B cell (primary cell): ENCODE measurements around the gene RNLS. TPM values are rescaled to one million over a fixed set of nuclear protein-coding genes. Genes with fewer than 3 reads are reported as not detected.

Experiments used
- ATAC-seq: fragments of 200-7000 bp; cut with Tn5 transposase; one replicate; pipeline ENCODE4 v1.10.0; 2021; ENCODE audit warnings: low read depth, mild to moderate bottlenecking, moderate number of reproducible peaks, moderate library complexity
- CTCF ChIA-PET: fragments of 350-600 bp; sonication (Branson Sonifier 250); formaldehyde crosslinking; loops from one replicate; lab custom pipeline; 2021; ENCODE audit warnings: antibody characterized with exemption, inconsistent platforms; lab: Charles Lee
- POLR2A ChIA-PET: fragments of 350-600 bp; sonication (Branson Sonifier 250); formaldehyde crosslinking; loops from one replicate; lab custom pipeline; 2021; ENCODE audit warnings: antibody characterized with exemption; lab: Charles Lee
- DNase-seq: peaks from one replicate; pipeline ENCODE4 v3.0.0; 2013
- H2AFZ ChIP-seq: 2 replicates; pipeline ENCODE4 v1.6.1; 2012; ENCODE audit warnings: mild to moderate bottlenecking, low read depth, low read length; ENCODE audit not compliant: insufficient read depth, poor library complexity, severe bottlenecking
- H3K27ac ChIP-seq, 2 donors: 1 replicate in 1 of 2; 2 replicates in 1 of 2; pipeline ENCODE4 v1.5.1; 2012 to 2013; ENCODE audit warnings: low read length in 2 of 2, mild to moderate bottlenecking in 2 of 2, moderate library complexity in 1 of 2
- H3K27me3 ChIP-seq, 4 experiments: fragments of 200-600 bp in 1 of 4; sonication (generic) in 1 of 4; replicated peaks in 1 of 4; 1 replicate in 2 of 4; 2 replicates in 2 of 4; pipeline versions ENCODE4 v1.6.1 to v1.7.0; 2013 to 2016; ENCODE audit warnings: low read length in 3 of 4, mild to moderate bottlenecking in 2 of 4, mixed read lengths in 1 of 4, moderate library complexity in 1 of 4; ENCODE audit not compliant: insufficient read depth in 4 of 4, control insufficient read depth in 3 of 4; ENCODE audit errors: control extremely low read depth in 1 of 4
- H3K36me3 ChIP-seq, 2 experiments: replicated peaks in 1 of 2; 1 replicate in 1 of 2; 2 replicates in 1 of 2; pipeline versions ENCODE4 v1.6.1 to v1.7.1; 2013; ENCODE audit warnings: low read length in 1 of 2; ENCODE audit not compliant: insufficient read depth in 2 of 2, control insufficient read depth in 1 of 2; ENCODE audit errors: control extremely low read depth in 1 of 2, extremely low read depth in 1 of 2
- H3K4me1 ChIP-seq, 2 donors: fragments of 200-600 bp in 1 of 2; sonication (generic) in 1 of 2; 1 replicate in 1 of 2; 2 replicates in 1 of 2; pipeline versions ENCODE4 v1.5.1 to v1.6.1; 2013 to 2017; ENCODE audit warnings: low read length in 2 of 2; ENCODE audit not compliant: control insufficient read depth in 2 of 2, insufficient read depth in 2 of 2
- H3K4me2 ChIP-seq: replicated peaks from 2 replicates; pipeline ENCODE3; 2012; ENCODE audit warnings: mild to moderate bottlenecking, low read depth, low read length; ENCODE audit not compliant: poor library complexity, severe bottlenecking
- H3K4me3 ChIP-seq, 5 experiments: fragments of 200-600 bp in 1 of 5; sonication (generic) in 1 of 5; 1 replicate in 3 of 5; 2 replicates in 2 of 5; pipeline versions ENCODE4 v1.5.1 to v1.7.0; 2011 to 2016; ENCODE audit warnings: low read length in 4 of 5, mild to moderate bottlenecking in 4 of 5, low read depth in 2 of 5, control low read depth in 1 of 5, moderate library complexity in 1 of 5; ENCODE audit not compliant: insufficient read depth in 1 of 5; ENCODE audit errors: control extremely low read depth in 1 of 5, extremely low read depth in 1 of 5
- H3K79me2 ChIP-seq: fragments of 200-600 bp; sonication (generic); one replicate; pipeline ENCODE4 v1.6.0; 2016; ENCODE audit warnings: low read length; ENCODE audit not compliant: control insufficient read depth, insufficient read depth
- H3K9ac ChIP-seq: fragments of 200-600 bp; sonication (generic); 2 replicates; pipeline ENCODE4 v1.6.1; 2017; ENCODE audit warnings: mild to moderate bottlenecking, low read length, moderate library complexity
- H3K9me3 ChIP-seq, 3 donors: one replicate each; pipeline versions ENCODE4 v1.6.1 to v1.7.1; 2013; ENCODE audit warnings: low read length in 2 of 3; ENCODE audit not compliant: control insufficient read depth in 2 of 3, insufficient read depth in 1 of 3; ENCODE audit errors: control extremely low read depth in 1 of 3
- H4K20me1 ChIP-seq: 2 replicates; pipeline ENCODE4 v1.6.0; 2012; ENCODE audit warnings: mild to moderate bottlenecking, low read length; ENCODE audit not compliant: insufficient read depth, control insufficient read depth, poor library complexity, severe bottlenecking
- H3K27ac Mint-ChIP-seq: one replicate; pipeline ENCODE4 v1.8.0; 2021; ENCODE audit warnings: mixed read lengths
- H3K27me3 Mint-ChIP-seq: one replicate; pipeline ENCODE4 v1.8.0; 2021; ENCODE audit warnings: mixed read lengths
- H3K4me1 Mint-ChIP-seq: one replicate; pipeline ENCODE4 v1.8.0; 2021; ENCODE audit warnings: mixed read lengths
- H3K4me3 Mint-ChIP-seq: one replicate; pipeline ENCODE4 v1.8.0; 2021; ENCODE audit warnings: mixed read lengths
- H3K9me3 Mint-ChIP-seq: one replicate; pipeline ENCODE4 v1.8.0; 2022; ENCODE audit warnings: mixed read lengths; ENCODE audit not compliant: insufficient read depth
- CTCF ChIP-seq: fragments of 200-600 bp; IDR thresholded peaks from one replicate; pipeline ENCODE4 v1.8.0; 2022; ENCODE audit warnings: antibody characterized with exemption, mild to moderate bottlenecking
- EZH2 ChIP-seq: IDR thresholded peaks from 2 replicates; pipeline ENCODE4 v1.6.1; 2012; ENCODE audit warnings: borderline replicate concordance, low read depth, mild to moderate bottlenecking, moderate library complexity, low read length; ENCODE audit not compliant: insufficient read depth, poor library complexity, severe bottlenecking
- WGBS: methylation state at CpG from one replicate; pipeline ENCODE4 v1.1.5; 2013; ENCODE audit warnings: missing lambda C conversion rate; ENCODE audit not compliant: insufficient coverage; 5-methylcytosine and 5-hydroxymethylcytosine counted together
- intact Hi-C: fragments of 100-400 bp; cut with micrococcal nuclease; formaldehyde crosslinking; loops from one replicate; pipeline ENCODE4 v1.10.0; 2022
- polyA plus RNA-seq: library from polyadenylated mRNA; depleted of rRNA; stranded (reverse); fragments of >200 nt; gene quantifications from 2 replicates; pipeline ENCODE4 v1.2.3, GENCODE V29; 2012
- total RNA-seq, 2 donors: library from RNA; stranded (reverse); fragments of 120-200 nt in 1 of 2; gene quantifications; 1 replicate in 1 of 2; 2 replicates in 1 of 2; pipeline versions ENCODE4 v1.2.3 to v1.2.4, GENCODE V29; 2013 to 2022

The RNLS gene
- total and polyA plus RNA-seq, 2 donors (not counting 1 experiment from before 2014, with no cell fraction given): 3.5 to 7.5 TPM

GRCh38 chr10:88618496-88618895, 35.4 kb upstream of the RNLS start:
- ChIA-PET CTCF (no interaction called here), POLR2A (no interaction called here)
- WGBS: 86% methylated on average over 1 of the region's 1 CpG

GRCh38 chr10:88617772-88618300, 34.7 kb upstream of the RNLS start:
- intact Hi-C loops: no loop called here
- Histone ChIP-seq H4K20me1 (no peaks in the 10 kb centered on the region), H3K4me3 (no peak overlapping the region), H3K79me2 (no peaks in the 10 kb centered on the region), H3K27me3 (no peaks in the 10 kb centered on the region), H3K9ac (no peak overlapping the region), H2AFZ (no peak overlapping the region), H3K36me3 (no peaks in the 10 kb centered on the region), H3K27ac (no peak overlapping the region), H3K4me2 (no peak overlapping the region), H3K9me3 (peaks cover 0 to 1% (median 0%) of the 10 kb centered on the region in 3 donors), H3K4me1 (no peaks in the 10 kb centered on the region)
- ChIA-PET CTCF (no interaction called here), POLR2A (no interaction called here)
- WGBS: no CpG with 5 or more reads among the region's 1 CpG
- no peaks in the 10 kb centered on the region for H3K27me3 Mint-ChIP-seq
- no peak overlapping the region for H3K4me3 Mint-ChIP-seq
- no peaks in the 10 kb centered on the region for H3K4me1 Mint-ChIP-seq
- no peak for DNase-seq
- no peak for ATAC-seq
- TF ChIP-seq EZH2 (no peak), CTCF (no peak)
- H3K27ac Mint-ChIP-seq: no peak overlapping the region
- H3K9me3 Mint-ChIP-seq: no peaks in the 10 kb centered on the region

More at GRCh38 chr10:88618496-88618895, 35.4 kb upstream of the RNLS start:
- no peak for TF ChIP-seq EZH2
- no peak for TF ChIP-seq CTCF
- Mint-ChIP-seq H3K9me3 (no peaks in the 10 kb centered on the region), H3K27me3 (no peaks in the 10 kb centered on the region), H3K4me1 (no peaks in the 10 kb centered on the region), H3K27ac (no peak overlapping the region), H3K4me3 (no peak overlapping the region)
- Histone ChIP-seq H4K20me1 (no peaks in the 10 kb centered on the region), H2AFZ (no peak overlapping the region), H3K4me1 (no peaks in the 10 kb centered on the region), H3K79me2 (no peaks in the 10 kb centered on the region), H3K4me2 (no peak overlapping the region), H3K27me3 (no peaks in the 10 kb centered on the region), H3K27ac (no peak overlapping the region), H3K4me3 (no peak overlapping the region), H3K9me3 (peaks cover 0 to 1% (median 0%) of the 10 kb centered on the region in 3 donors), H3K9ac (no peak overlapping the region), H3K36me3 (no peaks in the 10 kb centered on the region)
- ATAC-seq: no peak
- intact Hi-C loops: no loop called here
- no peak for DNase-seq
